ENCODE results near the gene TSC22D2. TPM values are rescaled to one million over a fixed set of nuclear protein-coding genes. Genes with fewer than 3 reads are reported as not detected.

TSC22D2 gene
- total and polyA plus RNA-seq, 2 of the 8 experiments (the other 6 are each of a cell fraction or from before 2014, with no cell fraction given) = 3.4 to 27.6 TPM

DNA sequence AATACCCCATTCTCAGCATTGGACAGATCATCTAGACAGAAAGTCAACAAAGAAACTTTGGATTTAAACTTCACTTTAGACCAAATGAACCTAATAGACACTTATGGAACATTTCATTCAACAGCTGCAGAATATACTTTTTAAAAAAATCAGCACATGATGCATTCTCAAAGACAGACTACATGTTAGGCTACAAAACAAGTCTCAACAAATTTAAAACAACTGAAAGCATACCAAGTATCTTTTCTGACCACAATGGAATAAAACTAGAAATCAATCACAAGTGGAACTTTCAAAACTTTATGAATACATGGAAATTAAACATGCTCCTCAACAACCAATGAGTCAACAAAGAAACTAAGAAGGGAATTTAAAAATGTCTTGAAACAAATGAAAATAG is 100.3 kb downstream of the TSC22D2 start:
- H3K4me3 ChIP-seq (ENCODE audit: extremely low read depth in 1 of 4, insufficient read depth in 2 of 4, low read depth in 3 of 4, low read length in 4 of 4) = no peak overlapping the region
- no peak overlapping the region for H4K5ac ChIP-seq (ENCODE audit: insufficient read length, low read depth, low read length)
- no peaks in the 10 kb centered on the region for H3K27me3 ChIP-seq (replicated peaks in 1 of 4; ENCODE audit: control insufficient read depth in 3 of 4, extremely low read depth in 1 of 4, insufficient read depth in 3 of 4, low read length in 3 of 4)
- no peaks in the 10 kb centered on the region for H3K36me3 ChIP-seq (ENCODE audit: control insufficient read depth in 2 of 4, insufficient read depth in 4 of 4, low read length in 3 of 4)
- ChIA-PET CTCF (ENCODE audit: partially characterized antibody) (no interaction called here), POLR2A (ENCODE audit: partially characterized antibody) (no interaction called here)
- H4K91ac ChIP-seq (replicated peaks; ENCODE audit: insufficient read length, low read length) = no peak overlapping the region
- H2BK20ac ChIP-seq (ENCODE audit: low read length) = no peak overlapping the region
- H3K4ac ChIP-seq (replicated peaks; ENCODE audit: insufficient read length, low read depth, low read length) = no peak overlapping the region
- H4K20me1 ChIP-seq (replicated peaks in 1 of 2; ENCODE audit: control insufficient read depth in 1 of 2, insufficient read depth in 2 of 2, low read length in 2 of 2) = no peaks in the 10 kb centered on the region
- no peaks in the 10 kb centered on the region for H3K79me1 ChIP-seq (ENCODE audit: low read depth, low read length)
- no peak for DNase-seq (ENCODE audit: low read depth in 1 of 2, low spot score in 2 of 2)
- H3K23me2 ChIP-seq (ENCODE audit: low read depth, low read length) = no peaks in the 10 kb centered on the region
- no peak overlapping the region for H3K27ac ChIP-seq (ENCODE audit: low read depth, low read length)
- no peak overlapping the region for H2BK12ac ChIP-seq (ENCODE audit: low read depth, low read length)
- no peak overlapping the region for H2AFZ ChIP-seq (ENCODE audit: low read length)
- TF ChIP-seq RAD21 (IDR thresholded peaks at IDR 0.05 in 1 of 2, conservative IDR thresholded peaks at IDR 0.05 in 1 of 2; ENCODE audit: low read depth in 2 of 2, low read length in 2 of 2) (no peak), MAFK (IDR thresholded peaks at IDR 0.05; ENCODE audit: low read depth, low read length) (no peak), KDM5A (IDR thresholded peaks at IDR 0.05; ENCODE audit: low read length) (no peak), KDM4A (IDR thresholded peaks at IDR 0.05; ENCODE audit: low read depth, low read length, severe bottlenecking) (no peak), SUZ12 (IDR thresholded peaks at IDR 0.05; ENCODE audit: low read length) (no peak)
- H3K4me1 ChIP-seq (replicated peaks in 1 of 4; ENCODE audit: control insufficient read depth in 3 of 4, insufficient read depth in 4 of 4, low read length in 3 of 4) = peaks cover 0 to 7% (median 0%) of the 10 kb centered on the region in 4 experiments; a peak in 1 of 7 replicates
- no peak overlapping the region for H2BK5ac ChIP-seq (ENCODE audit: low read depth, low read length)
- no peak overlapping the region for H3K23ac ChIP-seq (ENCODE audit: insufficient read length)
- H4K8ac ChIP-seq (ENCODE audit: extremely low read depth, insufficient read depth, low read length) = no peak overlapping the region
- no peak overlapping the region for H3K18ac ChIP-seq (ENCODE audit: extremely low read depth, low read length)
- no peak overlapping the region for H3K9ac ChIP-seq (replicated peaks in 1 of 4; ENCODE audit: extremely low read depth in 1 of 4, low read depth in 3 of 4, low read length in 3 of 4)
- no peaks in the 10 kb centered on the region for H3K79me2 ChIP-seq (ENCODE audit: control insufficient read depth in 1 of 2, insufficient read depth in 2 of 2, low read length in 2 of 2)
- H3K9me3 ChIP-seq (ENCODE audit: insufficient read depth in 2 of 2, low read depth in 1 of 2, low read length in 1 of 2) = no peaks in the 10 kb centered on the region
- no peak overlapping the region for H3K56ac ChIP-seq (replicated peaks; ENCODE audit: insufficient read length, low read depth, low read length)
- no peak overlapping the region for H3K4me2 ChIP-seq (ENCODE audit: insufficient read depth in 1 of 2, low read depth in 2 of 2, low read length in 2 of 2)
- no peak overlapping the region for H2AK5ac ChIP-seq (ENCODE audit: low read depth, low read length)
- FAIRE-seq = no peak
- no peak overlapping the region for H3K14ac ChIP-seq (ENCODE audit: insufficient read length)
- H2BK120ac ChIP-seq (replicated peaks; ENCODE audit: low read depth, low read length) = no peak overlapping the region
- no peak overlapping the region for H2BK15ac ChIP-seq (ENCODE audit: low read length)

Data from H1 (cell line).